Stimulated activated CD8-positive, alpha-beta memory T cell treated with anti-CD3 and anti-CD28 coated beads, Interleukin-15, amount 100 ng/mL, for 4 hours (primary cell): Measurements from ENCODE around the gene ADARB2.

Experiments
- DNase-seq, 2 donors: peaks; one replicate each; pipeline ENCODE4 v3.0.0-alpha.2; 2020; ENCODE audit warnings: low read depth in 2 of 2

Gene ADARB2

GRCh38 chr10:1686491-1686749 is 50.9 kb downstream of the ADARB2 start:
- no peak for DNase-seq

DNA sequence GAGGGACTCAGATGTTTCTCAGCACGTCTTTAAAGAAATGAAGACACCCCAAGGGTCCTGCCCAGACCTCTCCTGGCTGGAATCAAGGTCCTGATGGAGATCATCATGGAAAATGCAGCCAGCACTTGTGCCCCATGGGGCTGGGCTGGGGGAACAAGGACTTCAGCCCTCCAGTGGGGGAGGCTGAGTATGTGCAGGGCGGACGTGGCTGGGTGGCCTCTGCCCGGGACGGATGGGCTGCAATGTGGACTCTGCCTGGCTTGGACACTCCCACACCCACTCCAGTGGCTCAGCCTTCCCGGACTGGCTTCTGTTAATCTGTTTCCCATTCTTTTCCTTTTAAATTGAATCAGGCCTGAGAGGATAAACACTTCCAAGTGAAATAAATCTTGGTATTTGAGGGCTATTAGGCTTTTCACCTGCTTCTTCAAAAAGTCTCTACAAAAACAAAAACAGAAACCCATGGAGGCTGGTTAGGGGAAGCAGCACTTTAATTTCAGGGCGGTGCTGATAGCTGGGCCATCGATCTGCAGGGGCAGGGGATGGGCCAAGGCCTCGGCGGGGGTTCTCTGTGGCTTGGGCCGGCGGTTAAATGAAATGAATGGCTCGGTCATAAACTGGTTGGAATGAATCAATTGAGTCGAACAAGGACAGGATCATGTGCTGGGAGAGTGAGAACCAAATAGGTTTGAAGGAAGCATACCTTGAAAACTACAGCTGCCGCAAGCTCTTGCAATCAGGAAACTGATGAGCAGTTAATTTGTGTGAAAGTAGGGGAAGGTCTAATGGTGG is 51.4 kb downstream of the ADARB2 start:
- no peak for DNase-seq

GRCh38 chr10:1684991-1685390 is 52.3 kb downstream of the ADARB2 start:
- no peak for DNase-seq

DNA sequence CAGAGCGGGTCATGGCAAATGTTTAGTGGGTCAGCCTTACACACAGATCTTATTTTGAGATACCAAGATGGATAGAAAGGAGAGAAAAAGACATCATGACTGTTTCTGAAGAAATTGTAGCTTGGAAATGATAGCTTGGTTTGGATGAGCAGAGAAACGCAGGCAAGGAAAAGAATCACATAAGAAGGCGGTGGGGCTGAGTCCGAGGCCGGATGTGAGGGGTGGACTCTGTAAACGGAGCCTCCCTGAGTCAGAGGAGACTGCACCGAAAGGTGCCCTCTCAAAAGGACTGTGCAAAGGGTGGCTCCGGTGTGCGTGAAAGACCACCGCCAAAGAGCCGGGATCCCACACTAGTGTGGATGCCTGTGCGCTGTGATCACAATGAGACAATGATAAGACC is 53.7 kb downstream of the ADARB2 start:
- DNase-seq, result no peak

GRCh38 chr10:1679821-1680650 is 57.3 kb downstream of the ADARB2 start:
- DNase-seq, result no peak

GRCh38 chr10:1678084-1678483 is 59.2 kb downstream of the ADARB2 start:
- DNase-seq, result no peak

GRCh38 chr10:1677307-1677939 is 59.9 kb downstream of the ADARB2 start:
- DNase-seq, result no peak

DNA sequence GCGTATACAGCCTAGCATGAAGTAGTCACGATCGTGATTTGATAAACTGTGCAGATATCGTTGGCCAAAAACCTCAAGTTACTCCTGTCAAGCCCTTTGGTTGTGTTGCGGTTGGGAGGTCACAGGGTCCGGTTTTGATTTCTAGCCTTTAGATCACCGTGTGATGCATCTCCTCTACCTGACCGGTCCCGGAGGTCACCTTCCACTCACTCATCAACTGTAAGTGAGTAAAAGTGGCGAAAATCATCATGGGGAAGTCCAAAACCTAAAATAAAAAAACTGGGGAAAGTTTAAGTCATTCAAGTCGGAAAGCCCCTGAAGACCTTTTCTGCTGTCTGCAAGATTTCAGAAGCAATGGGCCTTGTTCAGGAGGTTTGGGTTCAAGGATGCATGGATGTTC is 62.8 kb downstream of the ADARB2 start:
- DNase-seq, result no peak

- no peak for DNase-seq
Observed at GRCh38 chr10:1673568-1674345, 63.6 kb downstream of the ADARB2 start.

- no peak for DNase-seq
Observed at GRCh38 chr10:1672001-1672781, 65.1 kb downstream of the ADARB2 start.

GRCh38 chr10:1671366-1672000 is 65.8 kb downstream of the ADARB2 start:
- DNase-seq, result no peak

DNA sequence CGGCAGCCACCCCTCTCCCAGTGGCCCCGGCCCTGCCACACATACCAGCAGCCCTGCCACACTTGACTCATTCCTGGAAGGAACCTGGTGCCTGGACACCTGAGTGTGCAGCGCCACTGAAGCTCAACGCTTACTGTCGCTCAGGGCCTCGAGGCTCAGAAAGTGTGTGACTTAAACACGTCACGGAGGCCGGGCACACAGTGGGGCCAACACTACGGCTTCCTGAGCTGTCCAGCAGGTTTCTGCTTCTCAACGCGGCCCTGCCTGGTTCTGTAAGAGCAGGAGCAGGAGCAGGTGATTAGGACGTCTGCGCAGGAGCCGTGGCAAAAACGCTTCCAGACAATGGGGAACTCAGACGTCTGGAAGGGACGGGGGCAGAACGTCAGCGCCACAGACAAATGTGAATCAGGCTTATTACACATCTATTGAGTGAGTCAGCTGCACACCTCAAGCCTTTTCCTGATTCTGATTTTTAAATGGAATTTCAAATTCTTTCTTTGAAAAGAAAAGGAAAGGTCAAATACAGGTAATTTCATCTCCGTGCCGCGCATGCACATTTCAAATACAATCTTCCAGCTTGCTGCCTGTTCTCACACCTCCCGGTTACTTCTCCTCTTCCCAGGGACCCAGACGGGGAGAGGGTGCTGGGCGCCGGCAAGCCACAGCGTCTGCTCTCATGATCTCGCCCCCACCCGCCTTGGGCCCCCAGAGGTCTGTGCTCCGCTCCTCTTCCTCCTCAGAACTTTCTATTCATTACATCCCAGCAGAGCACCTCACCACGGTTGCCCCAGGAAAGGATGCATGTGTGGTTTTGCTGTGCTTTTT is 66.6 kb downstream of the ADARB2 start:
- no peak for DNase-seq

DNA sequence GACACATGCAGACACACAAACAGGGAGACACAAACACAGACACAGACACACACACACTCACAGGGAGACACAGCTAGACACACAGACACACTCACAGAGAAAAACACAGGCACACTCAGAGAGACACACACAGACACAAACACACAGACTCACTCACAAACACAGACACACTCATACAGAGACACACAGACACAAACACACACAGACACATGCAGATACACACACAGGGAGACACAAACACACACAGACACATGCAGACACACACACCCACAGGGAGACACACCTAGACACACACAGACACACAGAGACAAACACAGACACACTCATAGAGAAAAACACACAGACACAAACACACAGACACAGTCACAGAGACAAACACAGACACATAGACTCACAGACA is 67.9 kb downstream of the ADARB2 start:
- DNase-seq, result no peak

DNA sequence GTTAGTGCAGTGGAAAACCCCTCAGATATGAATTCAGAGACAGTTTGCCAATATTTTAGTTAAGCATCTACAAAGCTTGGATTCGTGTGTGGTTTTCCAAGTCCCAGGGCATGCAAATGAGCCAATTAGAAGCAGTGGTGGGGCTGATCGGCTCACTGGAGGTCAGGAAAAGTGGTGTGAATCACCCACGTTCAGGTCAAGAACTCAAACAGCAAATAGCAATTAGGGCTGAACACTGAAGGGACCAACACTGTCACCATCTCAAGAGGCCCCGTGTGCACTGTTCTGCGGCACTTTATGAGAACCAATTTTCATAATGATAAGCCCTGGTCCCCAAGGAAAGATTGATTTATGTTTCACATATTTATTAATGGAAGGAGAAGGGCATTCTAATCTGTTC is 68.9 kb downstream of the ADARB2 start:
- DNase-seq, result no peak

GRCh38 chr10:1667392-1667791 is 69.9 kb downstream of the ADARB2 start:
- DNase-seq, result no peak

GRCh38 chr10:1666147-1666546 is 71.2 kb downstream of the ADARB2 start:
- DNase-seq, result no peak

DNA sequence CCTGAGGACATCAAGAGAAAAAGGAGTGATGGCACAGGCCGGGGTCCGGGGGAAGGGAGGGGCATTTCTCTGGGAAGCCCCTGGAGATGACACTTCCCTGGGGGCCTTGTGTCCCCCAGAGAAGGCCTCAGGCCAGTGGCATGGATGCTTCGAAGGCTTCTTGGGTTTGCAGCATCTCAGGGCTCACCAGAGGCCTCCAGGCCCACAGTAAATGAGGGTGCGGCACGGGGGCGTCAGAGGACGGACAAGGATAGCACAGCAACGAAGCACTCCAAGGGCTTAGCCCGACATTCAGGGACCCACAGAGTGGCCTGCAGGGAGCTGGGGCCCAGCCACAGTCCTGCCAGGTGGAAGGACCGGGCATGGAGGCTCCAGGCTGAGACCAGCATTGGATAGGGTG is 71.6 kb downstream of the ADARB2 start:
- DNase-seq, result no peak

DNA sequence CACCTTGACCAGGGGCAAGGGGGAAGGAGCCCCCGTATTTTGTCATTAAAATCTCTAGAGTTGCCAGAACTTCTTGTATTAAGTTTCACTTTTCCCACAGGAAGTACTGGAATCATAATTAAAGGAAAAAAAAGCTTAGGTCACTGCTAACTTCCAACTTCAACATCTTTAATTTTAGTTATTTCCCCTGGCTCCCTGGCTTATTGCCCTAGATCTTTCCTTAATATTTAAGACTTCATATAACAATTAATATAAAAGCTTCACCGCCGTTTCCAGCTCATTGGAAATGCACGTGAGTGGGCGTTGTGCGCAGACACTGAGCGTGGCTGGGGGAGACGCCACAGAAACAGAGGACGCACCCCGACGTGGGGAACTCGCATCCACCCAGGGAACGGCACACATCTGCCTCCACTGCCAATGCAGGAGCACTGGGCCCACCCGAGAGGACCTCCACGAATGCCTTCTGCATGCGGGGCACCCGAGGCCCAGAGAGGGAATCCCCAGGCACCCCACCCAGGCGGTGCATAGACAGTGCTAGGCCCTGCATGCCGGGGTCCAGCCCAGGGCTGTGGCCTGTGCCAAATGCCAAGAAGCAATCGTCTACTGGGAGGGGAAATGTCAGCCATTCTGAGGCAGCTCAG is 72.2 kb downstream of the ADARB2 start:
- DNase-seq, result no peak

DNA sequence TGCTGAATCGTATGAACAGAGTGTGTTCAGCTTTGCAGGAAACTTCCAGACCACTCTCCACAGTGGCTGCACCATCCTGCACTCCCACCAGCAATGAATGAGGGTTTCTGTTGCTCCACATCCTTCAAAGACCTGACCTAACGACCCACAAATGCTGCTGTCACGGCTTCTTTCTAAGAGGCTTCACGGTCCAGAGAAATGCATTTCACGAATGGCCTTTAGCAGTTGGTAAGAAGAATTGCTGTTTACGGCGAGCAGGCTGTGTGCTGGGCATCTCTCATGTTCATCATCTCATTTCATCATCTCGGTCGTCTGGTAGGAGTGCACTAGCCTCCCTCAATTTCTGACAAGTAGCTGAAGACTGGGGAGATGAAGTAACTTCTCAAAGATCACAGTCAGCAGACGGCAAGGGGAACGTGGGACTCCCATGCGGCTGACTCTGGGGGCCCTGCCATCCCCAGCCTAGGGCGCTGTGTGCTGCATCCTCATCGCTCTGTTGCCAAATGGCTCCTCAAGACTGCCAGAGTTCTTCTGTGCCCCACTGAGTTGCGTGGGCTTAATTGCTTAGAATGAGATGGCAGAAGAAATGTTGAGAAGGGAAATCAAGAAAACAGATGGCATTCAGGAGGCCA is 72.9 kb downstream of the ADARB2 start:
- DNase-seq, result no peak
